Measurements from ENCODE around the gene MYADML2.
"Not testable (repeated sequence)": the region's sequence is repeated elsewhere in the genome, so short reads cannot be mapped to it uniquely, and the experiment has no call there.

Gene MYADML2

DNA sequence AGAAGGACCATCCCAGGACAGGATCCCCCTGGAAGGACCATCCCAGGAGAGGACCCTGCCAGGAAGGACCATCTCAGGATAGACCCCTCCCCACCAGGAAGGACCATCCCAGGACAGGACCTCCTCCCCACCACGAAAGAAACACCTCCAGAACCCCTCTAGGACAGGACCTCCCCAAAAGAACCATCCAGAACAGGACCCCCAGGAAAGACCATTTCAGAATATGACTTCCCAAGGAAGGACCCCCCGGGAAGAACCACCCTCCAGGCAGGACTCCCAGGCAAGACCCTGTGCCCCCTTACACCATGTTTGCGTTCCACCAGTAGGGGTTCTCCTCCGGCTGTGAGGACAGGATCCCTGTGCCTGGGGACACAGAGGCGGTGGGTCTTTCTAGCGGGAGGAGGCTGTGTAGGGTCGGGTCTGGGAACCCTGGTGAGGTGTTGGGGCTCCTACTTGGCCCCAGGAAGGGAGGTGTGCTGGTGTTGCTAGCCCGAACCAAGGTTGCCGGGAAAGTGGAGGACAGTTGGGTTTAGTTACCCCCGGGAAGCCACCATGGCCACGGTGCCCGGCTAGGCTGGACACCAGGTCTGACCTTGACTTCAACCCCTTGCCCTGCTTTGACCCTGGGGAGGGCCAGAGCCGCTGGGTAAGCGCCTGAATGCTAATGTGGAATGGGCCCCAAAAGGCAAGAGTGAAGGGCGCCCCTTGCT lies 11.8 kb upstream of the MYADML2 start:
- no peak for DNase-seq (ENCODE audit: low read depth)

DNA sequence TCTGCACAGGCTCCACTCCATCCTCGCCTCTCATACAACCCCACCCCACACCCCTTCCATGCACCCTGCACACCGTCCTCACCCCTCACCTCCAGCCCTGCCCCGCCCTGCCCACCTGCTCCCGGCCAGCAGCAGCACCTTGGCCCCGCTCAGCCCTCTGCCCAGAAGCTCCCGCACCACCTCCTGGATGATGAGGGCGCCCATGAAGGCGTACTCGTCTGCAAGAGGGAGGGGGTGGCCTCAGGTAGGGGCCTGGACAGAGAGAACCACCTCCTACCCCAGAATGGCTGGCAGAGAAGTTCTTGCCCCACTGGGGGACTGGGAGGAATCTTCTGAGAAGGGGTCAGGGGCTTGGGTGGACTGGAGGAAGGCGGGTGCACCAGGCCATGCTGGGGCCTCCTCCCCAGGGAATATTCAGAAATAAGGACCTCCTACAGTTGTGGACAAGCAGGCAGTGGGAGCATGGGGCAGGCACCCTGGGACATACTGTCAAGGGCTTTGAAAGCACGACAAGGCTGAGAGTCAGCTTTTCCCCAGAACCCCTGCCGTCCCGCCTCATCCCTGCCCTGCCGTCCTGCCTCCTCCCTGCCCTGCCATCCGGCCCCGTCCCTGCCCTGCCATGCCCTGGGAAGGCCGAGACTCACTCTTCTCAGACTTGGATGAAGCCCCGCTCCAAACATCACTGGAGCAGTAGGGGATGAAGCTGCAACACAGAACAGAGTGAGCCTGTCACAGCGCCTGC lies 10.8 kb upstream of the MYADML2 start:
- DNase-seq (ENCODE audit: low read depth) = no peak

DNA sequence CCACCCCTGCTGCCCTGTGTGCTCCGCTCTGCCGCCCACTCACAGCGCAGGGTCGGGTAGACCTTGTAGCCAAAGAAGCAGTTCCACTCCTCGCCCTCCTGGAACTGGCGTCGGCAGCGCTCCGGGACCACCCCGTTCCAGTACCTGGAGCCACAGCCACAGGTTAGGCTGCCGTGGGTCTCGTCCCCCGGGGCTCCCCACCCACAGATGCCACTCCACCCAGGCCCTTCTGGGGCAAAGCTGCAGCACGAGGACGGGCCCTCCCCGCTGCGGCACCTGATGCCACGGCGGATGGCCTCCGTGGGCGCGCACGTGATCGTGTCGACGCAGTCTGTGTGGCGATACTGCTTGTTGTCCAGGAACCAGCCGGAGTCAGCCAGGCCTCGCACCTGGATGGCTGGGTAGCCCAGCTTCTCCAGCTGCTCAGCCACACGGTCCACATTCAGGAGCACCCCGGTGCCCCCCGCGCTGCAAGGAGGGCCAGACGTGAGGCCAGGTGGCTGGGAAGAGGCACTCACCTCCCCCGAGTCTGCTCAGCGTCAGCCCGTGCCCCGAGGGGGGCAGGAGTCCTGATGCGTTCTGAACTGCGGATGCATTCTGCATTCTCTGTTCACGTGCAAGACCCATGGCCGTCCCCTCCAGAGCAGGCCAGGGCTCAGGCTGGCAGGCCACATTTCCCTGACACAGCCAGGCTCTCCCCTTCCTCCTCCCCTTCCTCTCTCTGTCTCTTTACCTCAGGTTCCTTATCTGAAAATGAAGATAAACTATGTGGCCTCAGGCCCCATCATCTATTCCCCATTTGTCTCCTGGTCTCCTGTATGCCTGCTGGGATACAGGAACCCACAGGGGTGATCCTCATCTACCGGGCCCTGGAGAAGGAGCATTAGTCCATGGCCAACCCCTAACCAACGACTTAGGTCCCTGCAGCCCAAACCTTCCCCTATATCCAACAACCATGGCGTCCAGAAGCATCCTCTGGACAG lies 9.9 kb upstream of the MYADML2 start:
- no peak for DNase-seq (ENCODE audit: low read depth)

DNA sequence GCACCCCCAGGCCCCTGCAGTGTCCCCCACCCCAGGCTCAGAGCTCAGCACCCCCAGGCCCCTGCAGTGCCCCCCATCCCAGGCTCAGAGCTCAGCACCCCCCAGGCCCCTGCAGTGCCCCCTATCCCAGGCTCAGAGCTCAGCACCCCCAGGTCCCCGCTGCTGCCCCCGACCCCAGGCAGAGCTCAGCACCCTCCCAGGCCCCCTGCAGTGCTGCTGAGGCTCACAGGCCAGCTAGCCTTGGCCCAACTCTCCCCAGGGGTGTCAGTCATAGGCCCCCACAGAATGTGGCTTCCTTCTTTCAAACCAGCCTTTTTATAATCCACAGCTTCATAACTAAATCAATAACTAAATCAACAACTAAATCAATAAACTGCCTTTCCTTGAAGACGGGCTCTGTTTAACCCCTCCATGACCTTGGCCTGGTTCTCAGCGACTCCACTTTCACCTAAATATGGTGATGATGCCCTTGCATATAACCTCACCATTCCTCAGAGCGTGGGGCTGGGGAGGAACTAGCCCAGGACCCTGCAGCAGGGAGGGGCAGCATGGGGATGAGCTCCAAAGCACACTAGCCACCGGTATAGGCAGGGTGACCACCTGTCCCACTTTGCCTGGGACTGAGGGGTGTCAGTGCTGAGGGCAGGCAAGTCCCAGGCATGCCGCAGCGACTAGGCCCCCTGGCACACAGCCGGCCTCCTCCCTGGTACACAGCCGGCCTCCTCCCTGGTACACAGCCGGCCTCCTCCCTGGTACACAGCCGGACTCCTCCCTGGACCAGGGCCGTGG lies 8.9 kb upstream of the MYADML2 start:
- no peak for DNase-seq (ENCODE audit: low read depth)

DNA sequence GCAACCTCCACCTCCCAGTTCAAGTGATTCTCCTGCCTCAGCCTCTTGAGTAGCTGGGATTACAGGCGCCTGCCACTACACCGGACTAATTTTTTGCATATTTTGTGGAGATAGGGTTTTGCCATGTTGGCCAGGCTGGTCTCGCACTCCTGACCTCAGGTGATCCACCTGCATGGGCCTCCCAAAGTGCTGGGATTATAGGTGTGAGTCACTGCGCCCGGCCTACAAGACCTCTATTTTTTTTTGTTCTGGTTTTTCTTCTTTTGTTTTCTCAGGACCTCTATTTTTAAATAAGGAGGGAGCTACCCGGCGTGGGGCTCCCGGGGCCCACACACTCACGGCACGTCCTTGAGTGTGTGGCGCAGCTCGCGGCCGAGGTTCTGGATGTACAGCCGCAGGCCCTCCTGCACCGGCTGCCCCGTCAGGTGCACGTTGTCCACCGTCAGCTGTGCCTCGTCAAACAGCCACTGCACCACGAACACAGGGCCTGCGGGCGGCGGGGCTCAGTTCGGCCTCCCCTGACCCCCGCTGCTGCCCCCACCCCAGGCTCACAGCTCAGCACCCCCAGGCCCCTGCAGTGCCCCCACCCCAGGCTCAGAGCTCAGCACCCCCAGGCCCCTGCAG lies 8.1 kb upstream of the MYADML2 start:
- no peak for DNase-seq (ENCODE audit: low read depth)

DNA sequence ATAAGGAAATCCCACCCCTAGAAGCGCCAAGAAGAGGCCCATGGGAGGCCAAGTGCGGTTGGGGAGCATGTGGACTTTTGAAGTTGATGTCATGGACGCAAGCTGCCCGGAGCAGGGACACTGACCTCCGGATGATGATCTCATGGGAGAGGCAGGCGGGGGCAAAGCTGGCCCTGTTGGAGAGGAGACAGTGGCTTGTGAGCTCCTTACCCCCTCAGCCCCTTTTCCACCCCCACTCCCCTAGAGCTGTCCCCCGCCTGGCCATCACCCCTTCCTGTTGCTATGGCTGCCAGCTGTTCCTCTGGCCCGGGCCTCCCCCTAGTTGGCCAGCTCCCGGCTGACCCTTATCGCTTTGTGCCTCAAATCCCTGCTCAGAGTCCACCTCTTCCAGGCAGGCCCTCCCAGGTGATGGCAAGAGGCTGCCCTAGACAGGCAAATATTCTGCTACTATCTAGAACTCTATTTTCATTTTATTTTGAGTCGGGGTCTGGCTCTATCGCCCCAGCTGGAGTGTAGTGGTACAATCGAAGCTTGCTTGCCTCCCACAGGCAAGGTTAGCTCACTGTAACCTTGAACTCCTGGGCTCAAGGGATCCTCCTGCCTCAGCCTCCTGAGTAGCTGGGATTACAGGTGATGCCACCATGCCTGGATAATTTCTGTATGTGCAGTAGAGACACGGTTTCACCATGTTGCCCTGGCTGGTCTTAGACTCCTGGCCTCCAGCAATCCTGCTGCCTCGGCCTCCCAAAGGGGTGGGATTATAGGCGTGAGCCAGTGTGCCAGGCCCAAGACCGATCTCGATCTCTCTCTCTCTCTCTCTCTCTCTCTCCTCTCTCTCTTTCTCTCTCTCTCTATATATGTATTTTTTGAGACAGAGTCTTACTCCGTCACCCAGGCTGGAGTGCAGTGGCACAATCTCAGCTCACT lies 7.4 kb upstream of the MYADML2 start:
- DNase-seq (ENCODE audit: low read depth) = no peak

DNA sequence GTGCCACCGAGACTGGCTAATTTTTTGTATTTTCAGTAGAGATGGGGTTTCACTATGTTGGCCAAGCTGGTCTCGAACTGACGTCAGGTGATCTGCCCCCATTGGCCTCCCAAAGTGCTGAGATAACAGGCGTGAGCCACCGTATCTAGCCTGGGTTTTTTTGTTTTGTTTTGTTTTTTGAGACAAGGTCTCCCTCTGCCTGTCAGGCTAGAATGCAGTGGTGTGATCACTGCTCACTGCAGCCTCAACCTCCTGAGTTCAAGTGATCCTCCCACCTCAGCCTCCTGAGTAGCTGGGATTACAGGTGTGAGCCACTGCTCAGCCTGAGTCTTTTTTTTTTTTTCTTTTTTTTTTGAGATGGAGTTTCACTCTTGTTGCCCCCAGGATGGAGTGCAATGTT lies 6.4 kb upstream of the MYADML2 start:
- DNase-seq (ENCODE audit: low read depth) = not testable (repeated sequence)

DNA sequence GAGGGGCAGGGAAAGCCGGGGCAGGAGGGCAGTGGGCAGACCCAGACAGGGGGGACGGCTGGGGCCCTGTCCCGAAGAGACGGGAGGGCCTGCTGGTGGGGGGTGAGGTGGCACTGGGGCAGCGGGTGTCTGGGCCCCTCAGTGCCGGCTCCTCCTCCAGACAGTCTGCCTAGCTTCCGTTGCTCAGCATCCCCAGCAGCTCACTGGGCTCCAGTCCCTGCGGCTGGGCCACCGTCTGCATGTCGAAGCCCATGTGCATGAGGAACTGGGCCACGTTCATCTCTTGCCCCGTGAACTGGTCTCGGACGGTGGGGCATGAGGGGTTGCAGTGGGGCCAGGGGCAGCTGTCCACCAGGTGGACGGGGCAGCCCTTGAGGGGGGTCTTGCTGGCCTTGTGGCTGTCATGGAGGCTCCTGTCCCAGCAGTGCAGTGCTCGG lies 5.8 kb upstream of the MYADML2 start:
- no peak for DNase-seq (ENCODE audit: low read depth)

DNA sequence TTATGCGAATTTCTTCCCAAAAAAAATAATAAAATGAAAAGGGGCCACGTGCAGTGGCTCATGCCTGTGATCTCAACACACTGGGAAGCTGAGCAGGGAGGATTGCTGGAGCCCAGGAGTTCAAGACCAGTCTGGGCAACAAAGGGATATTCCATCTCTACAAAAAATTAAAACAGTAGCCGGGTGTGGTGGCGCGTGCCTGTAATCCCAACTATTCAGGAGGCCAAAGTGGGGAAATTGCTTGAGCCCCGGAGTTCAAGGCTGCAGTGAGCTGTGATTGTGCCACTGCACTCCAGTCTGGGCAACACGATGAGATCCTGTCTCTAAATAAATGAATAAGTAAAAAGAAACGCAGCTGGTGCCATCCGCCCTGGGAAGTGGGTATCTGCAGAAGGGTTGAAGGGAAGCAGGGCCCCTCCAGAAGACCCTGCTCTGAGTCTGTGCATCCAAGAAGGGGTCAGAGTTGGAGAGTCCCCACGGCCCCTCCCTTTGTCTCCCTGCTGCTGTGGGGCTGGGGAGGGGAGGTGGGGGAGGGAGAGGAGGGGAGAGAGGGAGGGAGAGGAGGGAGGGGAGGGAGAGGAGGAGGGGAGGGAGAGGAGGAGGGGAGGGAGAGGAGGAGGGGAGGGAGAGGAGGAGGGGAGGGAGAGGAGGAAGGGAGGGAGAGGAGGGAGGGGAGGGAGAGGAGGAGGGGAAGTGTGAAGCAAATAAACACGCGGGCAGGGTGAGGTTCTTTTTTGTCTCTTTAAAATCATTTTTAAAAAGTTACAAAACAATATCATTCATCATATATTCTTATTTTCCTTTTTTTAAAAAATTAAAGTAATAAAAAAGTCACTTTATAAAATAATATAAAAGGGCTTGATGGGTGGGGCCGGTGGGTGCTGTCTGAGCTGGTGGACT lies 5.0 kb upstream of the MYADML2 start:
- DNase-seq (ENCODE audit: low read depth) = no peak

DNA sequence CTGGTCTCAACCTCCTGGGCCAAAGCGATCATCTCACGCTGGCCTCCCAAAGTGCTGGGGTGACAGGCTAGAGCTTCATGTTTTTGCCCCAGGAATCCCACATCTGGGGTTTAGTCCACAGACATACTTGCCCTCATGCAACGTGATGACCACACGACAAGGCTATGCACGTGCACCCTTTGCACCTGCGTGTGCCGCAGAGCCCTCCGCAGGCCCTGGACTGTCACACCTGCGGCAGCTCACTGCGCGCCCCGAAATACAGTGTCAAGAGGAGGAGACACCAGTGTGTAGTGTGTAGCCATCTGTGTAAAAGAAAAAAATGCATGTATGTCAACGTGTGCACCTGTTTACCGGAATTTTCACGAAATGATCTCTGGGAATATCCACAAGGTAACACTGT lies 3.5 kb upstream of the MYADML2 start:
- no peak for DNase-seq (ENCODE audit: low read depth)

DNA sequence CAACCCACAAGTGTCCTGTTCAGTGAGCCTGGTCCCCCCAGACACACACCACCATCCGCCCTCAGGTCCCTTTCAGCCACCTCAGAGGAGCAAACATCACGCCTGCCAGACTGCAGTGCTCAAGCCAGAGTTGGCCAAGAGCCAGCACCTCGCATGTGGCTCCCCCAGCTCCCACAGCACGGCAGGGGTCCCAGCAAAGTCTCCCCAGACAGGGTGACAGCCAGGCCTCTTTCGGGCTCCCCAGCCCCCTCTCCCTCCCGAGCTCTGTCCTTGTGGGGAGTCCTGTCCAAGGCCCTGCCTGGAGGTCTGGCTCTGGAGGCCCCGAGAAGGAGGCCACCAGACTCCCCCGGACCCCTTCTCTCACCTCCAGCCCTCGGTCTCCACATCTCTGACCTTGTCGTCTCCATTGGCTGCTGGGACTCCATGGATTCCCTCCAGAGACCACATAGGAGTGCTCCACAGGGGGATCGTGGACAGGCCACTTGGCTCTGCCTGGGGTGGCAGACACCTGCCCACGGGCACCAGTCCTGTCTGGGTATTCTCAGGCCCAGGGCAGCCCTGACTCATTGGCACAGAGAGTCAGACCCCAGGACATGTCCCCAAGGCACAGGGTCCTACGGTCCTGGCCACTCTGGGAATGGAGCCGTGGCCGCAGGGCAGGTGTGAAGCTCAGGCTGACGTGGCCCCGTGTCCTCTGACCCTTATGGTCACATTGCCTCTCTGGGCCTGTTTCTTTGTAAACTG lies 1.8 kb upstream of the MYADML2 start:
- no peak for DNase-seq (ENCODE audit: low read depth)

DNA sequence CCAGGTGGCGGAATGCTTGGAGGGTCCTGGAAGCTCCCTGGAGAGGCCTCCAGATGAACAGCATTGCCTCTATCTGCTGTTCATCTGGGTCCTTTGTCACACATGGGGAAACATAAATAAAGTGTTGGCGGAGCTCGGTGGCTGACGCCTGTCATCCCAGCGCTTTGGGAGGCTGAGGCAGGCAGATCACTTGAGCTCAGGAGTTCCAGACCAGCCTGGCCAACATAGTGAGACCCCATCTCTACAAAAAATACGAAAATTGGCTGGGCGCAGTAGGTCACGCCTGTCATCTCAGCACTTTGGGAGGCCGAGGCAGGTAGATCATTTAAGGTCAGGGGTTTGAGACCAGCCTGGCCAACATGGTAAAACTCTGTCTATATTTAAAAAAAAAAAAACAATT lies 2.2 kb downstream of the MYADML2 start:
- DNase-seq (ENCODE audit: low read depth) = no peak

DNA sequence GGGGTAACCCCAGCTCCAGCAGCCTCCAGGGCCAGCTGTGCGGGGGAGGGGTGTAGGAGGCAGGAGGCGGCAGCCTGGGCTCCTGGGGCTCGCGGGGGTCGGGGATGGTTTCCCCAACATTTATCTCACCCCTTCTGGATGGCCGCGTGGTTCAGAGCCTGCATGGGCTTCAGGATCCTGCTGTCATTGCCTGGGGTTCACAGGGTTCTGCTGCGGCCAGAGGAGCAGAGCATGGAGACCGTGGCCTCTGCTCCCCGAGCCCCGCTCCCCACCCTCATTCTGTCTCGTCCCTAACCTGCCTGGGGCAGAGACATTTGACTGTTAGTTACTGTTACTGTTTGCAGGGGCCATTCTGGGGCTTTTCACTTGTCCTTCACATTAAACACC lies 4.9 kb downstream of the MYADML2 start:
- no peak for DNase-seq (ENCODE audit: low read depth)

DNA sequence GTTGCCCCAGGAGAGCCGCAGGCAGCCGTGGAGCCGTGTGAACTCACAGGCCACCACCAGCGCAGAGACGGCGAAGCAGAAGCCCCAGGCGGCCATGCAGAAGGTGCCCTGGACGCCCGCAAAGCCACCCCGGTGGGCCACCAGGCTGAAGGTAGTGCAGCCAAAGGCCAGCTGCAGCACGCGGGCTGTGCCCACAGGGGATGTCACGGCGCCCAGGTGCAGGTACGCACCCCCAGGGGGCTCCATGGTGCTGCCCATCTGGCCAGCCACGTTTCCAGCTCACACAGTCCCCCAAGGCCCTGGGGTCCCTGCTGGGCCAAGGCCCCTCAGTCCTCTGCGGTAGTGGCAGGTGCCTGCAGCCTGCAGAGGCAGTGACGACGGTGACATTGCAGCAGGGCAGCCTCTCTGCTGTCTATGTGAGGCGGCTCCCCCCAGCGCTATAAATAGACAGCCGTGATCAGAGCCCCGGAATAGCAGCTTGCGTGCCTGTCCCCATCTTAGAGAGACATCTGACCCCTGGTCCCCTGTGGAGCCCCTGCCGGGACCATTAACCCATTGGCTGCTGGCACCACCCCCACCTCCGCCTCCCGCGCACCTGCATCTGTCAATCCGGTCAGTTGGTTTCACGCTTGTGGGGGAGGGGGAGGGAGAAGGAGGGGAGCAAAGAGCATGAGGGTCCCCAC lies 5.4 kb downstream of the MYADML2 start:
- DNase-seq (ENCODE audit: low read depth) = no peak

DNA sequence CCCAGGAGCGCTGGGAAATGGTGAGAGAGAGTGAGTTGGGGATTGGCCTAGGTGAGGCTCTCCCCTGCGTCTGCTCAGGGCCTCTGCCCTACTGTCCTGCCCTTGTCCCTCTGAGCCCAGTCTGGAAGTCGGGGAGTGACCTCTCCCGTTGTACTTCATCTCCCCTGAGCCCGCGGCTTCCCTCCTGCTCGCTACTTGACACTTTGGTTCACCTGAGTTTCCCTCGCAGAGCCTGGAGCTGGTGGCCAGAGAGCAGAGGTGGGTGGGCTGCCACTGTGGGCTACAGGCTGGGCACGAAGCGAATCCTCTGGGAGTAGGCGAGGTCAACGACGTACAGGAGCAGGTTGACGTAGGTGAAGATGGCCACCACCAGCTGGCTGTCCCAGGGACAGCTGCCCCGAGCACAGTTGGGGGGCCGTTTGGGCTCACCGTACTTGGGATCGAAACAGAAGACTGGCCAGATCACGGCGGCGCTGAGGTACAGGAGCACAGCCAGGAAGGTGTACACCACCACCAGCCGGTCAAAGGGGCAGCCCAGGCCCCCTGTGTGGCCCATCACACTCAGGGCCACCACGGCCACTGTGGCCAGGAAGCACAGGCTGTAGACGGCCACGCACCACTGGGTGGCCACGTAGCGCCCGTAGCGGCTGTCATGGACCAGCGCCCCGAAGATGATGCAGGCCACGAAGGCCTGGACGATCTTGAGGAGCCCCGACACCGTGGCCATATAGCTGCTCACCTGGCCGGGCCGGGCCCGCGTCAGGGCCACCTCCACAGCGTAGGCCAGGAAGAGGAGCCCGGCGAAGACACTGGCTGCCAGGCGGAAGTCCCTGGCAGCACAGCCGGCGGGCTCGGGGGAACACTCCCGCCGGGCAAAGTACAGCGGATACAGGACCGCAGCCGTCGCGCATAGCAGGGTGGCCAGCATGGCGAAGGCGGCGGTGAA lies 6.2 kb downstream of the MYADML2 start:
- no peak for DNase-seq (ENCODE audit: low read depth)

DNA sequence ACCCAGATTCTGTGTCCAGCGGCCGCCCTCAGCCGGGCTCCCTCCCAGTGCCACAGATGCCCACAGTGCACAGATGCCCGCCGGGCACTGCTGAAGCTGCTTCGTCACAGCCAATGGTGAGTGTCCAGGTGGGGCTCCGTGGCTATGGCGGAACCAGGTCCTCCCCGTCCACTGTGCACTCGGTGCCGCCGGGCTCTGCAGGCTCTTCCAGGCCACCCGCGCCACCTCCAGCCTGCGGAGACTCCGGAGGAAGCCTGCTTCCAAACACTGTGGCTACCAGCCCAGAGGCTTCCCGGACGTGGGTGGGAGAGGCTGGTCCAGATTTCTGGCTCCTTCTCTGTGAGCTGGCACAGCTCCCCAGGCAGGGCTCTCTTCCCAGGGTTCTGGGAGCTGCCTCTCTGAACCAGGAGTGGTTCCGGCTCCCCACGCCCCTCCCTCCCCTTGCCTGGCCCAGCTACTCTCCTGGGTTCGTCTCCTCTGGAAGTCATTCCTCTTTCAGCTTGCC lies 7.1 kb downstream of the MYADML2 start:
- no peak for DNase-seq (ENCODE audit: low read depth)

Measured in HS-27A (cell line).